Measurements from ENCODE around the gene ORC3.
"Not testable (repeated sequence)": the region's sequence is repeated elsewhere in the genome, so short reads cannot be mapped to it uniquely, and the experiment has no call there.

The ORC3 gene

DNA sequence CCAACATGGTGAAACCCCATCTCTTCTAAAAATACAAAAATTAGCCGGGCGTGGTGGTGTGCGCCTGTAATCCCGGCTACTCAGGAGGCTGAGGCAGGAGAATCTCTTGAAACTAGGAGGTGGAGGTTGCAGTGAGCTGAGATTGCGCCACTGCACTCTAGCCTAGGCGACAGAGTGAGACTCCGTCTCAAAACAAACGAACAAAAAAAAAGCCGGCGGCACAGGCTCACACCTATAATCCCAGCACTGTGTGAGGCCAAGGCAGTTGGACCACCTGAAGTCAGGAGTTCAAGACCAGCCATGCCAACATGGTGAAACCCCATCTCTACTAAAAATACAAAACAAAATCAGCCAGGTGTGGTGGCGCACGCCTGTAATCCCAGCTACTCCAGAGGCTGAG lies 106.9 kb downstream of the ORC3 start:
- DNase-seq (ENCODE audit: low read depth in 2 of 2) = not testable (repeated sequence)

DNA sequence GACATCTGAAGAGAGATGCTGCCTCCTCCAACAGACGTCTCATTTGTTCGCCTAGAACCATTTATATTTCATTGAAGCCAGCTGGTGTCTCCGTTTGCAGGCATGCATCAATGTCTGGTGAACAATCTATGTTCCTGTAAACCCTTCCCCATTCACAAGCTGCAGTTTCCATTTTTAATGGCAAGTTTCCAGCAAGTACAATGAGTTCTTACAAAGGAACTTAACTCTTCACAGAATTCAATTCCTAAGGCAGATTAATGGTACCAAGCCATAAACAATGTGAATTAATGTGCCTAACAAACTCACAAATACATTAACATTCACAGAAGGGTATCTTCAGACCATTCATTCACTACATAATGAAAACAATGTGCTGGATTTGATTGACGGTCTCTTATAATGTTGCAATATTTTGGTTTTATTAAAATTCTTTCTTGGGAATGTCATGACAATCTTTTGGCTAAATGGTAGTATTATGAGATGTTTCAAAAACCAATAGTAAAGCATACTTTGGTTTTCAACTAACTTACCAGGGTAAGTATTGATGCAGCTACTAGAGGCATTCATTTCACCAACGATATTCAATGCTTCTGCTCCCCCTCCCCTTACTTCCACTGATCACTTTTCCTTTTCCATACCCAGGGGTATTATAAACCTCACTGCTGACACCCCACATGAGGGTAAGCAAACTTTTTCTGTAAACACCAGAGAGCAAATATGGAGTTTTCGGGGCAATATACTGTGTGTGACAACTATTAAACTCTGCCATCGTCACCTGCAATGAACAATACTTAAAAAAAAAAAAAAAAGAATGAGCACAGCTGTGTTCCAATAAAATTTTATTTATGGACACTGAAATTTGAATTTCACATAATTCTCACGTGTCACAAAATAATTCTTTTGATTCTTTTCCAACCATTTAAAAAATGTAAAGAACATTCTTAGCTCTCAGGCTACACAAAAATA lies 107.9 kb downstream of the ORC3 start:
- DNase-seq (ENCODE audit: low read depth in 2 of 2) = no peak

DNA sequence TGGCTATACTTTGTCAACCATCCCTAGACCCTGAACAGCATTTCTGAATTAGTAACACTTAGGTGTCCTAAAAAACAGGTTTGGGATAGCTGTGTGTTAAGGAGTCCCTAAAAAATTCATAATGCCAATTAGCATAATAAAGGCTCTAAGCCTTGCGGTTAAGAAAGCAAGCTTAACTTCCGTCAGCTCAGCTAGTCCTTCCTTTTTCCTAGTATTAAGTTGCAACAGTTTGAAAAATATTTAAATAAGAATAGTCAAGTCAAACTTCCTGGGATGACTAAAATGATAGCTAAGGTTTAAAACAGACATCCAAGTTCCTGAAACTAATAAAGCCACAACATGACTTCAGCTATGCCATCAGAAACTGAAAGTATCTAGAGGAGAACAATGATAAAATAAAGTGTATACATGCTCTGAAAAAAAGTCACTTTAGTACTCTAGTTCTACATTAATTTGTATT lies 108.6 kb downstream of the ORC3 start:
- DNase-seq (ENCODE audit: low read depth in 2 of 2) = no peak

DNA sequence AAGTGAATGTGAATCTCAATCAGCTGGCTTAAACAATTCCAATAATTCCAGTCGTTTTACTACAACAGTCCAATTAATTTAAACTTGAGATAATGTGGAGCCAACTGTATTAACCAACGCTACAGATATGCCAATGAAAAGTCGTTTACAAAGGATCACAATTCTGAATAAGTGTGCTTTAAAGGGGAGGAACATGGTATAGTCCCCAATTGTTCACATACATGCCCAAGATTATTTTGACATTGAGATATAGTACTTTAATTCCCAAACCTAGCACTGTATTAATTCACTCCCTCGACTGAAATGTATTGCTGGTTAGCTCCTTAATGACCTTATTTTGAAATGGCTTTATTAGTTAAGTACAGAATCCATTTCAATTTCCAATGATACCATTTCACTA lies 109.6 kb downstream of the ORC3 start:
- no peak for DNase-seq (ENCODE audit: low read depth in 2 of 2)

DNA sequence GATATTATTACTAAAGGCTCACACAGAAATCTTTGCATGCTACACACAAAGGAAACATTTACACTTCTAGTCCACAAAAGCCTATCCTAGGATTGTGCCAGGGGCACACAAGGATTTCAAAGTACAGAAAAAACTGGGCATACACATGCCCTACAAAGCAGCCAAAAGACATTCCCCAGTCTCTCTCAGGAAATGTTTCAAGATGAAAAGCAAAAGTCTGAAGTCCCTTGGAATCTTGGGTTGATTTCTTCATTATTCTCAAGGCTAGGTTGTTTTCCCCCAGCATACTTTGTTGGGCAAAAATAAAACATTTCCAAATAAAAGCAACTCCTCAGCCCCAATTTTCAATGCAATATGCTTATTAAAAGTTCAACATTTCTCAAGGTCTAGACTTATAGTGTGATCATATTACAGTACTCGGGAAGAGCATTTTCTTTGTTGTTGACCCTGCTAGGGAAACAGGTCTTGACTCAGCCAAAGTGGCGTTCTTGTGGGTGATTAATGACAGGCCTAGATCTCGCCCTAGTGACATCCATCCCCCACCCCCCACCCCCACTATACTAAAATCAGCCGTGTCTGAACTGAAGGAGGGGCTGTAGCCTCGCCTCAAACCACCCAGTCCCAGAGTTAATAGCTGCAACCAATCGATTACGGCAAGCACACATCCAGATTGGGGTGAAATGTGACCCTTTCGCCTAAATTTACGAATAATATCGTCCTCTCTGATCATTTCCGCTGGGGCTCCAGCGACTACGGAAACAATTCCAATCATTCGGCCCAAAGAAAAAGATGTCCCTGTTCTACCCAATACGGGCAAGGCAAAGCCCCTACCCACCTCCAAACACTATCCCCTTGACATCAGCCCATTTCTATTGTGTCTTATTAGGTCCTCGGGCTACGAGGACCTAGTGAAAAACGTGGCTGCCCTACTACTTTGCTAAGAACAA lies 110.7 kb downstream of the ORC3 start:
- DNase-seq (ENCODE audit: low read depth in 2 of 2) = no peak

DNA sequence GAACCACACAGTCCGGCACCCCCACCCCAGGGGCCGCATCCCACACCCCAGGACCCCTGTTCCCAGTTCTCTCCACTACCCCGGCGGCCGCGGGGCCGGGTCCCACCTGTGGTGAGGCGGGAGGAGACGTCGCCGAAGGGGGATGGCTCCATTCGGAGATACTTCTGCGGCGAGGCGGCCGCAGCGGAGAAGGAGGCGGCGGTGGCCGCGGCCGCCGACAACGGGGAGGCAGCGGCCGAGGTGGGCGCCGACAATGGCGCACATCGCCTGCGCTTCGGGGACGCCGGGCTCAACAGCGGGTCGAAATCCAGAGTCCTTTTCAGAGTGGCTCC lies 111.4 kb downstream of the ORC3 start:
- peak in 1 of 2 donors; percentile 10 for DNase-seq (ENCODE audit: low read depth in 2 of 2)

DNA sequence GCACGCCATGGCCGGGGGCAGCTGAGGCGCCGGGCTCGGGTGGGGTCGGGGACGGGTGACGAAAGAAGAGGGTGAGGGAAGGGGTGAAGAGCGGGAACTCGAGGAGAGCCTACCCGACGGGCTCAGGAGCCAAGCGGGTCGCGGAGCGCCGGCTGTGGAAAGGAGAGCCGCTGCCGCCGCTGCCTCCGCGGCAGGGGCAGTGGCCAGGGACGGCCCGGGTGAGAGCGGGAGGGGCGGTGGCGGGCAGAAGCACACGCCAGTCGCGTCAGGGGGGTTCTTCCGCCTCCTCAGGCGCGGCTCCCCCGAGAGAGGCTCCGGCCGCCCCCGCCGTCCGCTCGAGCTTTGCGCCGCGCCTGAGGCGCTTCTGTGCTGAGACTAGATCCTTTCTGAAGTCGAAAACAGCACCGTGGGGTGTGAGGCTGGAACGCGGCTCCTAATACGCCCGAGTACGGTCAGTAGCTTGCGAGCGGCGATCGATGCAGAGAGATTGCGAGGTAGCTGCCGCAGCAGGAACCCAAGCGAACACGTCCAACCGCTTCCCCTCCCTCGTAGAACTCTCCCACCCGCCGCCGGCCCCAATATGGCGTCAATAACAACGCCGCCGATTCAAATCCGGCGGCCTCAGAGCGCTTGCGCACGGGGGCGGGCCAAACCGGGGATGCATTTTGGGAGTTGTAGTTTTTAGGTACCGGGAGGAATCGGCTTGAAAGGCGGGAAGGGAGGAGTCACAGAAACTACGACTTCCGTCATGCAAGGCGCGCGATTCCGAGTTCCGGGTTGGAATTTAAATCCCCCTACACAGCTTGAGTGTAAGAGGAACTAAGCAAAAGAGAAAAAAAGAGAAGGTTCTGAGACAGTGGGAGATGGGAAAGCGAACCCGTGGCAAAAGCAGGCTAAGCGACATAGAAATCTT lies 112.0 kb downstream of the ORC3 start, which contains the start of gene AKIRIN2:
Gene AKIRIN2 (minus strand): TSS at position 558 of the 913 bp plus-strand sequence. CDS start 549 bp downstream, at position 9.
- DNase-seq (ENCODE audit: low read depth in 2 of 2) = peak; percentile 92 to 95

DNA sequence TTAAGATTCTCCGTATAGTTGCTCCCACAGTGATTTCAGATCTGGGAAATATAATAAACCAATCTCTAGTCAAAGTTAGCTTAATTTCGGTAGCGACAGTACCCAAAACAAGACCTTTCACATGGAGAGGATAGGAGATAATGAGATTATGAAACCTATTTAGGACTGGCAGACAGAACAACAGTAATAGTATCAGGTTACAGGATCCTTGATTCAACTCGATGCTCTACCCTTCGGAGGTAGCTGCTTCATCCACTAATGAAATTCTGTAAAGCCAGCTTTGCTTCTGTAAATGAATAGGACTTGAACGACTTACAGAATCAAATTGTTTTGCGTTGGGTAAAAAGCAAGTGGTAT lies 112.6 kb downstream of the ORC3 start:
- DNase-seq (ENCODE audit: low read depth in 2 of 2) = no peak

DNA sequence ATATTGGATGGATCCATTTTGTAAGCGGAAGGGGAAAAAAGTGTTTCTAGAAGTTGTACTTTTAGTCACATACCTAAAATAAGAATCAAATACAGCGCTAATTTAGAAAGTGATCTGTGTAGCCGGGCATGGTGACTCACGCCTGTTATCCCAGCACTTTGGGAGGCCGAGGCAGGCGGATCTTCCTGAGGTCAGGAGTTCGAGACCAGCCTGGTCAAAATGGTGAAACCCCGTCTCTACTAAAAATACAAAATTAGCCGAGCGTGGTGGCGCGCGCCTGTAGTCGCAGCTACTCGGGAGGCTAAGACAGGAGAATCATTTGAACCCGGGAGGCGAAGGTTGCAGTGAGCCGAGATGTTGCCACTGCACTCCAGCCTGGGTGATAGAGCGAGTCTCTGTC lies 113.1 kb downstream of the ORC3 start:
- DNase-seq (ENCODE audit: low read depth in 2 of 2) = not testable (repeated sequence)

DNA sequence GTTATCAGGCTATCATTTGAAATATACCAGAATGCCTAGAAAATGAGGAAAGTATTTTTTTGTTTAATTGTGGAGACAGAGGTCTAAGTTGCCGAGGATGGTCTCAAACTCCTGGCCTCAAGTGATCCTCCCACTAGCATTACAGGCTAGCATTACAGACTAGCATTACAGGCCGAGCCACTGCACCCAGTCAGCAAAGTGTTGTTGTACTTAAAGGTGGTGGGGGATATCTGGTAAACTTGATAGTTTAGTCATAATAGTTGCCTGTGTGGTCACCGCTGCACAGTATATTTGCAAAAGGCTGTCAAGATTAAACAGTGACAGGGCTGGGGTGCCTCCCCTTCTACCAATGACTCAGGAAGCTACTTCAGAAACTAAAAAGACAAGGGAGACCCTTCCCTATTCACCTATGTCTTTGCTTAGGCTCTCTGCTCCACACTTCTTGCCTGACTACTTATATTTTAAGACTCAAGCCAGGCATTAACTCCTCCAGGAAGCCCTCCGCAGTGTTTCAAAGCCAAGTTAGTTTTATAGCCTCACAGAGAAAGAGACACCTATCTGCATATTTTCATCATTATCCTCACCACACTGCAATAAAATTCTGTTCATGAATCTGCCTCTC lies 115.2 kb downstream of the ORC3 start:
- no peak for DNase-seq (ENCODE audit: low read depth in 2 of 2)

DNA sequence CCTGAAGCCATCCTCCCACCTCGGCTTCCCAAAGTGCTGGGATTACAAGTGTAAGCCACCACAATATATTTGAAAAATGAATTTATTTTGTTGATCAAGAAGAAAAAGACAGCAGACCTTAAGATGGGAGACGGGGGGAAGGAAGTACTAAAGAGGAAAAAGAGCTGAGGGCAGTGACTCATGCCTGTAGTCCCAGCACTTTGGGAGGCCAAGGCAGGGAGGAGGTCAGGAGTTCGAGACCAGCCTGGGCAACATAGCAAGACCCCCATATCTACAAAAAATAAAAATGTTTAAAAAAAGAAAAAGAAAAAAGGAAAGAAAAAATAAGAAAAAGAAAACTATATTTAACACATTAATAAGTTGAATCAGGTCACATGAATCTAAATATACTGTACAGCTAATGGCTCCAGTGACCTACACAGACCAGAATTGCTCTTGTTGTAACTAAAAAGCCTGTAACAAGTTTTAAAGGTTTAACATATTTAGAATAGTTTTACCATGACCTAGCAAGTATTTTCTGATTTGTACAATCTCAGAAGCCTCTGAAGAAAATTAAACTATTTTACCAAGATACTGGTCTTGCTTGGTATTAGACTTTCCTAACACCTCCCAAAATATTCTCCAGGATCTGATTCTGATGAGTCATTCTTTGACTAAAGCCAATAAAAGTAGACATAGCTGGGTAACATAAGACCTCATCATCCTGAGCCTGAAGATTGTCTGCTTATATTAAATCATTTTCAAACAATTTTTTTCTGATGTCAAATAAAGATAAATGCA lies 116.4 kb downstream of the ORC3 start:
- no peak for DNase-seq (ENCODE audit: low read depth in 2 of 2)

DNA sequence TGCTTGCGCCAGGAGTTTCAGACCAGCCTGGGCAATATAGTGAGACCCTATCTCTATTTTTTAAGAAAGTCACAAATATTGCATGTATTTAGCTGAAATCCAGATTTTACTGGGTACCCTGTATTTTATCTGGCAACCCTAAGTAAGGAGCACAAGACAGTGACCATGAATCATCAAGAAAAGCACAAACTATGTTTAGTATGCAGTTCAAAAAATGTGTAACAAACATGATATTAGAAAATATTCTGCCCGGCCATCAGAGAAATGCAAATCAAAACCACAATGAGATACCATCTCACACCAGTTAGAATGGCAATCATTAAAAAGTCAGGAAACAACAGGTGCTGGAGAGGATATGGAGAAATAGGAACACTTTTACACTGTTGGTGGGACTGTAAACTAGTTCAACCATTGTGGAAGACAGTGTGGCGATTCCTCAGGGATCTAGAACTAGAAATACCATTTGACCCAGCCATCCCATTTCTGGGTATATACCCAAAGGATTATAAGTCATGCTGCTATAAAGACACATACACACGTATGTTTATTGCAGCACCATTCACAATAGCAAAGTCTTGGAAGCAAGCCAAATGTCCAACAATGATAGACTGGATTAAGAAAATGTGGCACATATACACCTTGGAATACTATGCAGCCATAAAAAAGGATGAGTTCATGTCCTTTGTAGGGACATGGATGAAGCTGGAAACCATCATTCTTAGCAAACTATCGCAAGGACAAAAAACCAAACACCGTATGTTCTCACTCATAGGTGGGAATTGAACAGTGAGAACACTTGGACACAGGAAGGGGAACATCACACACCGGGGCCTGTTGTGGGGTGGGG lies 118.9 kb downstream of the ORC3 start:
- not testable (repeated sequence) for DNase-seq (ENCODE audit: low read depth in 2 of 2)

DNA sequence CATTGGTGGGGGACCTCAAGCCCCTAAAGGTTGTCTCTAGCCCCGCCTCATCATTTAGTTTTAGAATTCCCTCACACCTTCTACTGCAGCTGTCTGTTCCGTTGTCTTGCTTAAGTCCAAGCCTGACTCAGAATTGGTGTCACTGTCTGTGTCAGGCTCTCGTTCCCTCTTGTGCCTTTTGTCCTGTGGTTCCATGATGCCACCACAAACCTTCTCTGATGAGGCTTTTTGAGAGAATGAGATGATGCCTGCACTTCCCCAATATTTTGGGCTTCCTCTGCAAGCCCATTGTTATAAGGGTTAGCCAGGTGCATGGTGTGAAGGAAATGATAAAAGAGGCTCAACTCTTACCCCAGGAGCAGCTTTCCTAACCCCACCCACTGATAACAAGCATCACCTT lies 120.2 kb downstream of the ORC3 start:
- no peak for DNase-seq (ENCODE audit: low read depth in 2 of 2)

DNA sequence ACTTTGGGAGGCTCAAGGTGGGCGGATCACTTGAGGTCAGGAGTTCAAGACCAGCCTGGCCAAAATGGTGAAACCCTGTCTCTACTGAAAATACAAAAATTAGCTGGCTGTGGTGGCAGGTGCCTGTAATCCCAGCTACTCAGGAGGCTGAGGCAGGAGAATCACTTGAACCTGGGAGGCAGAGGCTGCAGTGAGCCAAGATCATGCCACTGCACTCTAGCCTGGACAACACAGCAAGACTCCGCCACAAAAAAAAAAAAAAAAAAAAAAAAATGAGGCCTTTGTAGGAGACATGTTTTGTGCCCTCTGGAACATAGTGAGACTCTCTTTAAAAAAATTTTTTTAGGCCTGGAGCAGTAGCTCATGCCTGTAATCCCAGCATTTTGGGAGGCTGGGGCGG lies 122.8 kb downstream of the ORC3 start:
- DNase-seq (ENCODE audit: low read depth in 2 of 2) = not testable (repeated sequence)

DNA sequence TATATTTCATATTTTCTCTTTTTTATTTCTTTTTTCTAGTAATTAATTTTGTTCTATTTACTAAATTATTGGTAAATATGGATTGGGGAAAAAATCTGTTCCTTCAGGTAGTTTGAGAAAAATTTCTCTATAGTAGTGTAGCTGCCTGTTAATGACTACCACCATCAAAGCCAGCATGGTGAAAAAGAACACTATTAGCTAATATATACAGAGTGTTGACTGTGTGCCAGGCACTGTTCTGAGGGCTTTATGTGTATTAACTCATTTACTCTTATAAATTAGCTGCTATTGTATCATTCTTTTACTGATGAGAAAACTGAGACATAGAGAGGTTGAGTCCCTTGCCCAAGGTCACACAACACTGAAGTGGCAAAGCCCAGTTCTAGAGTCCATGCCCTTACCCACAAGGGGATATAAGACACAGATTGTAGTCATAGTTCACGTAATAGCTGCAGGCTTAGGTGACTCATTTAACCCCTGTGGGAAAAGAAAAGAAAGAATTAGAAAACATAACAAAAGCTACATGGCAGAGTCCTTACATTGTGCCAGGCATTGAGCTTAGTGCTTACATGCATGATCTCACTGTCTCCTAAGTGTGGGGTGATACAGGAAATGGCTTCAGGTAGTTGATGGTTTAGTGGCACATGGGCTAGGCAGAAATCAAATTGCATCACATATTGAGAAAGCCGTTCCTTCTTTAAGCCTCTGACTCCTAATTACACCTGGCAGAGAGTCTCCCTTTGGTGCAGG lies 124.3 kb downstream of the ORC3 start:
- no peak for DNase-seq (ENCODE audit: low read depth in 2 of 2)
